Transverse colon (tissue), 4 donors: ENCODE results near the gene C19orf85.

ENCODE experiments used
- CTCF ChIP-seq, 5 experiments: fragments of 200-600 bp in 3 of 5; fragments of 450-650 bp in 2 of 5; sonication (generic) in 3 of 5; IDR thresholded peaks; 1 replicate in 2 of 5; 2 replicates in 3 of 5; pipeline ENCODE4 v1.5.1; 2016 to 2017; ENCODE audit warnings: antibody characterized with exemption in 5 of 5, inconsistent platforms in 3 of 5, mild to moderate bottlenecking in 2 of 5, moderate library complexity in 1 of 5
- EP300 ChIP-seq: sonication (generic); formaldehyde crosslinking; IDR thresholded peaks from one replicate; pipeline ENCODE4 v1.6.1; 2017; ENCODE audit warnings: antibody characterized with exemption, low read depth
- POLR2A ChIP-seq: fragments of 450-650 bp; IDR thresholded peaks from one replicate; pipeline ENCODE4 v1.6.1; 2016; ENCODE audit warnings: antibody characterized with exemption, mild to moderate bottlenecking, moderate library complexity
- POLR2AphosphoS5 ChIP-seq, 3 donors: sonication (generic); formaldehyde crosslinking; IDR thresholded peaks; one replicate each; pipeline ENCODE4 v1.6.1; 2016; ENCODE audit warnings: antibody characterized with exemption in 3 of 3

GRCh38 chr19:55441692-55442321, 22.7 kb downstream of the C19orf85 start:
- no peak for TF ChIP-seq POLR2A
- TF ChIP-seq EP300: no peak
- TF ChIP-seq CTCF (IDR thresholded peaks at IDR 0.05): no peak
- no peak for TF ChIP-seq POLR2AphosphoS5 (IDR thresholded peaks at IDR 0.05)
